ENCODE results near the gene PLCH1.
"Not testable (repeated sequence)": the region's sequence is repeated elsewhere in the genome, so short reads cannot be mapped to it uniquely, and the experiment has no call there.

The PLCH1 gene

GRCh38 chr3:155647206-155647605 lies 97.7 kb downstream of the PLCH1 start:
- in situ Hi-C loops (cut with HindIII; ENCODE audit: low sequenced_read_pairs): no loop called here

GRCh38 chr3:155646669-155647068 lies 98.2 kb downstream of the PLCH1 start:
- in situ Hi-C loops (cut with HindIII; ENCODE audit: low sequenced_read_pairs): no loop called here

DNA sequence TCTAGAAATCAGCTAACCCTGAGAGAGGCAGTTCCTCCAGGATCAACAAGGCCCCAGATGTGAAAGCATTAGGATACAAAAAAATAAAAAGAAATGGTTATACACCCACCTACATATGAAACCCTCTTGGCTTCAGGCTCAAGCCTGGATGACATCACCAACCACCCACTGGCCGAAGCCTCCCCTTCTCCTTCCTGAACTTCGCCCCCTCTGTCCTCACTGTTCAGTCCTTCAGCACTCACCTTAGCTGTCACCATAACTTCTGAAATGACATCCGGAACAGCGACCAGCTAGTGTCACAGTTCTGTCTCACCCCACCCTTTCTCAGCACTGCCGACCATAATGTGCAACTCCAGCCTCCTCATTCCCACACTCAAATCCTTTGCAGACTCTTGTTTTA lies 98.7 kb downstream of the PLCH1 start:
- in situ Hi-C loops (cut with HindIII; ENCODE audit: low sequenced_read_pairs): no loop called here

DNA sequence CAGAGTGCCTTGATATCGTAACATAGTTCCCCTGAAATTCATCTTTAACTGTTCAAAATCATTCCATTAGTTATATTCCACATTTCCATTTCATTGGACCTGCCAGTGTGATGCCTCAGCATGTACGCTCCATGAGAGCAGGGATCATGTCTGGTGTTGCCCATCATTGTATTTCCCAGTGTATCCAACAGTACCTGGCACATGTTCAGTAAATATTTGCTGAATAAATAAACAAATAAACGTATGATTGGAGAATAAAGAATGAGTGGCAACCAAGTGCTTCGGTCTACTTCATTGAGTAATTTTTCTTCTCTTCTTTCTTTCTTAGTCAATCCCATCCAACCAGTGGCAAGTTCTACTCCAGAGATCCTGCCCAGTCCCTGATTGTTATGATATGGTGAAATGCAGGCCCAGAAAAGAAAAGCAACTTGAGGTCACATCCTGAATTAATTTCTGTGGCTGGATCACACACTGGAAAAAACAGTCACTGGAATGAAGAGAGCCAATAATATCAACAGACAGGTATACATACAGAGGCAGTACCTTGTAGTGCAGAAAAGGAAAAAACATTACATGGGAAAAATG lies 101.2 kb downstream of the PLCH1 start:
- in situ Hi-C loops (cut with HindIII; ENCODE audit: low sequenced_read_pairs): no loop called here

DNA sequence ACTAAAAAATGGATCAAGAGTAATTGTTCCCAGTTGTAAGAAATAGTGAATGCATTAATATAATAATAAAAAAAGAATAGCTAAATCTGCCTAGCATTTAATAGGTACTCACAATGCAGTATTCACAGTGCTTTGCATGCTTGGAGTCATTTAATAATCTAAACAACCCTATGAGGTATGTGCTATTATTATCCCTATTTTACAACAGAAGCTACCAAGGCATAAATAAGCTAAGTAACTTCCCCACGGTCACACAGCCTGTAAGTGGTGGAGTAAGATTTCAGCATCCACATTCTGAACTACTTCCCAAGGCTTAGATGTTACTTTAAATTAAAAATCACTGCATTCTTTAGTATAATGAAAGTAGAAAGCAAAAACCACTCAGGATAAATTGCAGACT lies 102.9 kb downstream of the PLCH1 start:
- in situ Hi-C loops (cut with HindIII; ENCODE audit: low sequenced_read_pairs): no loop called here

- in situ Hi-C loops (cut with HindIII; ENCODE audit: low sequenced_read_pairs): no loop called here
Observed at GRCh38 chr3:155640098-155640497, 104.8 kb downstream of the PLCH1 start.

DNA sequence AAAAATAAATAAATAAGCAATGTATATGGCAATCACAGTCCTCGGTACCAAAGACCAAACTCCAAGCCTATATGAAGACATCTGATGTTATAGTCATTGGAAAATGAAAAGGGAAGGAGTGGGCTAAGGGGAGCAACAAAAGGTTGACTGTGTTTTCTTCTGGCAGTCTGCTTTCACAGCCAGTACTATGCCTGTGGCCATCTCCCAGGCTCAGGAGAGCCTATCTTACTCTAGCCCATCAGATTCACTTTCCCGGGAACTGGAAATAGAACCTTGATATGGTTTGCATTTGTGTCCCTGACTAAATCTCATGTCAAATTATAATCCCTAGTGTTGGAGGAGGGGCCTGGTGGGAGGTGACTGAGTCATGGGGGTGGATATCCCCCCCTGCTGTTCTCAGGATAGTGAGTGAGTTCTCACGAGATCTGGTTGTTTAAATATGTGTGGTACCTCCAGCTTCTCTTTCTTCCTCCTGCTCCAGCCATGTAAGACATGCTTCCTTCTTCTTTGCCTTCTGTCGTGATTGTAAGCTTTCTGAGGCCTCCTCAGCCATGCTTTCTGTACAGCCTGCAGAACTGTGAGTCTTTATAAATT lies 105.3 kb downstream of the PLCH1 start:
- in situ Hi-C loops (cut with HindIII; ENCODE audit: low sequenced_read_pairs): no loop called here

DNA sequence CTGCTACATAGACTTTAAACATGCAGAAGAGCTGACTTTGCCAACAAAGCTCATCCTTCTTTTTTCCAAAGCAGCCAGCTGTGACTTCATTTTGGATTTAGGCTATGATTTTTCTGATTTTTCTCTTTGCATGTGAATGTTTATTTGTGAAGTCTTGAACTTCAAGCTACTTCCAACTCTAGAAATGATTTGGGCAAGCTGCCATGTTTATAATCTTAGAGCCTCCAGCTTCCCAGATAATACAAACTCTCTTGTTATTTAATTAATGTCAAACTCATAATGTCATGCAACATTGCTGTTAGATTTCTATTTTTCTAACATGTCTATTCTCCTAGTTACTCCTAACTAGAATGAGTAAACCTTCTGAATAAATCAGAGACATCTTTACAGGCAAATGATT lies 106.4 kb downstream of the PLCH1 start:
- in situ Hi-C loops (cut with HindIII; ENCODE audit: low sequenced_read_pairs): not testable (repeated sequence)

GRCh38 chr3:155637567-155637966 lies 107.3 kb downstream of the PLCH1 start:
- in situ Hi-C loops (cut with HindIII; ENCODE audit: low sequenced_read_pairs): no loop called here

DNA sequence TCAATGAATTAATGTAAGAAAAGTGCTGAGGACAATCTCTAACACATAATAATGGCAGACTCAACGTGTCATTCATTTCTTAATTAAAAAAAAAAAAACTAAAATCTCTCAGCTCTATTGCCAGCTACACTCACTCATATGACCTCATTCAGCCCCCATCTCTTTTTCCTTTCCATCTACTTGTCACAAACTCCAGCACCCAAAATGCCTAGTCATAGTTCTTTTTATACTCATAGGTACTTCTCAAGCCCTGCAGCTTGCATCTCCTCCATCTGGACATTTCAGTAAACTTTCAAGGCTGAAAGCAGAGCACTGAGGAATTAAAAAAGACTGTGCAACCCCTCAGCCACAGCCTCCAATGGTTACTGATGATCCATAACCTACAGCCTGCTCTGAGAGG lies 109.8 kb downstream of the PLCH1 start:
- in situ Hi-C loops (cut with HindIII; ENCODE audit: low sequenced_read_pairs): no loop called here

- in situ Hi-C loops (cut with HindIII; ENCODE audit: low sequenced_read_pairs): no loop called here
Observed at GRCh38 chr3:155634121-155634719, 110.7 kb downstream of the PLCH1 start.

- in situ Hi-C loops (cut with HindIII; ENCODE audit: low sequenced_read_pairs): no loop called here
Observed at GRCh38 chr3:155631323-155632019, 113.4 kb downstream of the PLCH1 start.

- in situ Hi-C loops (cut with HindIII; ENCODE audit: low sequenced_read_pairs): no loop called here
Observed at GRCh38 chr3:155629556-155629955, 115.3 kb downstream of the PLCH1 start.

- in situ Hi-C loops (cut with HindIII; ENCODE audit: low sequenced_read_pairs): no loop called here
Observed at GRCh38 chr3:155629056-155629455, 115.8 kb downstream of the PLCH1 start.

DNA sequence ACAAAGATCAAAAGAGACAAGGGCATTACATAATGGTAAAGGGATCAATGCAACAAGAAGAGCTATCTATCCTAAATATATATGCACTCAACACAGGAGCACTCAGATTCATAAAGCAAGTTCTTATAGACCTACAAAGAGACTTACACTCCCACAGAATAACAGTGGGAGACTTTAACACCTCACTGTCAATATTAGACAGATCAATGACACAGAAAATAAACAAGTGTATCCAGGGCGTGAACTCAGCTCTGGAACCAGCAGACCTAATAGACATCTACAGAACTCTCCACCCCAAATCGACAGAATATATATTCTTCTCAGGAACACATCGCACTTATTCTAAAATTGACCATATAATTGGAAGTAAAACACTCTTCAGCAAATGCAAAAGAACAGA lies 122.2 kb downstream of the PLCH1 start:
- in situ Hi-C loops (cut with HindIII; ENCODE audit: low sequenced_read_pairs): not testable (repeated sequence)

GRCh38 chr3:155620552-155620951 lies 124.3 kb downstream of the PLCH1 start:
- in situ Hi-C loops (cut with HindIII; ENCODE audit: low sequenced_read_pairs): not testable (repeated sequence)

DNA sequence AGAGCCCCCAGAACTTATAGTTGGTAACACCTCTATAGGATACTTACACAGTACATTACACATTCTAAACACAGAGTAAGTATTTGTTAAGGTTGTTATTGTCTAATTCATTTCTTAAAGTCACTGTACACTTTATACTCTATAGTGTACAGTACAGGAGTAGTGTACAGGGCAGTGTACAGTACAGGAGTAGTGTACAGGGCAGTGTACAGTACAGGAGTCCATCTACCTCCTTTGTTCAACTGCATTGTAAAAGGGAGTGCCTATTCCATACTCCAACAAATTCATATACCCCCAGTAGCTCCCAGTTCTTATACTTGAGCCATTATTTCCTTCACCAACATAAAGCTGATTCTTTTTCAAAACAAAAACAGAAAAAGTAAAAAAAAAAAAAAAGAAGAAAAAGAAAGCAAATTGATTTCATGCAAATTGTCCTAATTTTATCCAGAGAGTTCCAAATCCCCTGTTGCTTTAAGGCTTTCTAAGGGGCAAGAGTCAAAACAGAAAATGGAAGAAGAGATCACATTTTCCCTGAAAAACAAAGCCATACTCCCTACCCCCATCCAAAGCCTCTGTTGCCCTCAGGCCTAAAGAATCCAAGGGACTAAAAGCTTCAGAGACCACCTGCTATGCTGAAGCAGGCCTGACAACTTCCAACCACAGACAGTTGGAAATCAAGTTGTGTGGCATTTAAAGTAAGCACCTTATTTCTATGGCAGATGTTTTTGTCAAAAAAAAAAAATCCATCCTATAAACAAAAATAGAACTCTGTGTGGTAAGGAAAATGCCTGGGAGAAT lies 125.6 kb downstream of the PLCH1 start:
- in situ Hi-C loops (cut with HindIII; ENCODE audit: low sequenced_read_pairs): no loop called here

- in situ Hi-C loops (cut with HindIII; ENCODE audit: low sequenced_read_pairs): no loop called here
Observed at GRCh38 chr3:155618543-155618942, 126.3 kb downstream of the PLCH1 start.

DNA sequence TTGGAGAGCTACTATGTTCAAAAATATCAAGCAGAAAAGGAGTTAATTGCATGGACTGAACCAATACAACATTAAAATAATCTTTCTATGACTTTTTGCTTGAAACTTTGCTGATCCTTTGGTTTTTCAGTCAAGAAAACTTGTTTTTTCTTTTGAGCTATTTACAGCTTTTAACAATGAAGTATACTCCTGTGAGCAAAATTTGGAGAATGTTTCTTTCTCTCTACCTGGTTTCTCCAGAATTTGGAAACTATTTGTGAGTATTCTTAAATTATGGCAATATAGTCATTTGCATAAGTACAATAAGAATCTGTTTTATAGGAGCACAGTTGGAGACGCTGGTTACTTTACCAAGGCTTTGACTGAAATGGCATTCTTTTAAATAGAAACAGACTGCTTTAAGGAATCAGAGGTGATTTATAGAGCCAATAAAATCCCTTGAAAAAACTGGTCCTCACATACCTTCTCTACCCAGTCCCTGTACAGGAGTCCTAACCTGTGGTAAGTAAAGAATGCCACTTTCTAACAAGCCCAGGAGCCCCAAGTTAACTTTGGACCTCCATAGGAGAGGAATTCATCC lies 127.4 kb downstream of the PLCH1 start:
- in situ Hi-C loops (cut with HindIII; ENCODE audit: low sequenced_read_pairs): no loop called here

- in situ Hi-C loops (cut with HindIII; ENCODE audit: low sequenced_read_pairs): not testable (repeated sequence)
Observed at GRCh38 chr3:155615141-155615540, 129.7 kb downstream of the PLCH1 start.

DNA sequence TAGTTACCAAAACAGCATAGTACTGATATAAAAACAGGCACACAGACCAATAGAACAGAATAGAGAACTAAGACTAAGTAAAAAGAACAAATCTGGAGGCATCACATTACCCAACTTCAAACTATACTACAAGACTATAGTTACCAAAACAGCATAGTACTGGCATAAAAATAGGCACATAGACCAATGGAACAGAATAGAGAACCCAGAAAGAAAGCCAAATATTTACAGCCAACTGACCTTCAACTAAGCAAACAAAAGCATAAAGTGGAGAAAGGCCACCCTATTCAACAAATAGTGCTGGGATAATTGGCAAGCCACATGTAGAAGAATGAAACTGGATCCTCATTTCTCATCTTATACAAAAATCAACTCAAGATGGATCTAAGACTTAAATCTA lies 130.5 kb downstream of the PLCH1 start:
- in situ Hi-C loops (cut with HindIII; ENCODE audit: low sequenced_read_pairs): not testable (repeated sequence)

Data from endothelial cell of hepatic sinusoid (primary cell).